ENCODE results near the gene SLC13A2.
A peak's percentile ranks its signal among the peaks of the same experiment; 100 is the strongest.

The SLC13A2 gene

GRCh38 chr17:28493460-28493859, 20.0 kb downstream of the SLC13A2 start:
- DNase-seq (ENCODE audit: extremely low read depth, insufficient read length), result no peak
- Histone ChIP-seq H3K36me3 (ENCODE audit: control insufficient read depth, insufficient read depth, low read length) (no peaks in the 10 kb centered on the region), H3K4me3 (replicated peaks; ENCODE audit: low read depth, low read length) (no peak overlapping the region), H3K27me3 (replicated peaks; ENCODE audit: control insufficient read depth, insufficient read depth, low read length) (no peaks in the 10 kb centered on the region)
- TF ChIP-seq CTCF (IDR thresholded peaks at IDR 0.05; ENCODE audit: insufficient read depth, low read length, poor library complexity, severe bottlenecking), result no peak

GRCh38 chr17:28494445-28495188, 21.2 kb downstream of the SLC13A2 start:
- peak; percentile 95 for TF ChIP-seq CTCF (IDR thresholded peaks at IDR 0.05; ENCODE audit: insufficient read depth, low read length, poor library complexity, severe bottlenecking)
- no peak overlapping the region for H3K4me3 ChIP-seq (replicated peaks; ENCODE audit: low read depth, low read length)
- no peaks in the 10 kb centered on the region for H3K36me3 ChIP-seq (ENCODE audit: control insufficient read depth, insufficient read depth, low read length)
- no peaks in the 10 kb centered on the region for H3K27me3 ChIP-seq (replicated peaks; ENCODE audit: control insufficient read depth, insufficient read depth, low read length)
- DNase-seq (ENCODE audit: extremely low read depth, insufficient read length), result peak; percentile 75

GRCh38 chr17:28495635-28496034, 22.2 kb downstream of the SLC13A2 start:
- DNase-seq (ENCODE audit: extremely low read depth, insufficient read length), result no peak
- no peak for TF ChIP-seq CTCF (IDR thresholded peaks at IDR 0.05; ENCODE audit: insufficient read depth, low read length, poor library complexity, severe bottlenecking)
- H3K4me3 ChIP-seq (replicated peaks; ENCODE audit: low read depth, low read length), result no peak overlapping the region
- H3K27me3 ChIP-seq (replicated peaks; ENCODE audit: control insufficient read depth, insufficient read depth, low read length), result no peaks in the 10 kb centered on the region
- no peaks in the 10 kb centered on the region for H3K36me3 ChIP-seq (ENCODE audit: control insufficient read depth, insufficient read depth, low read length)

GRCh38 chr17:28497931-28498330, 24.5 kb downstream of the SLC13A2 start:
- H3K36me3 ChIP-seq (ENCODE audit: control insufficient read depth, insufficient read depth, low read length), result no peaks in the 10 kb centered on the region
- H3K27me3 ChIP-seq (replicated peaks; ENCODE audit: control insufficient read depth, insufficient read depth, low read length), result no peaks in the 10 kb centered on the region
- DNase-seq (ENCODE audit: extremely low read depth, insufficient read length), result no peak
- no peak overlapping the region for H3K4me3 ChIP-seq (replicated peaks; ENCODE audit: low read depth, low read length)
- TF ChIP-seq CTCF (IDR thresholded peaks at IDR 0.05; ENCODE audit: insufficient read depth, low read length, poor library complexity, severe bottlenecking), result no peak

GRCh38 chr17:28498652-28499363, 25.4 kb downstream of the SLC13A2 start:
- no peak for TF ChIP-seq CTCF (IDR thresholded peaks at IDR 0.05; ENCODE audit: insufficient read depth, low read length, poor library complexity, severe bottlenecking)
- no peaks in the 10 kb centered on the region for H3K36me3 ChIP-seq (ENCODE audit: control insufficient read depth, insufficient read depth, low read length)
- no peak overlapping the region for H3K4me3 ChIP-seq (replicated peaks; ENCODE audit: low read depth, low read length)
- no peak for DNase-seq (ENCODE audit: extremely low read depth, insufficient read length)
- no peaks in the 10 kb centered on the region for H3K27me3 ChIP-seq (replicated peaks; ENCODE audit: control insufficient read depth, insufficient read depth, low read length)

All from GM06990 (cell line).